ENCODE data around the gene RPS6KA5.
"Not testable (repeated sequence)": the region's sequence is repeated elsewhere in the genome, so short reads cannot be mapped to it uniquely, and the experiment has no call there.

The RPS6KA5 gene

DNA sequence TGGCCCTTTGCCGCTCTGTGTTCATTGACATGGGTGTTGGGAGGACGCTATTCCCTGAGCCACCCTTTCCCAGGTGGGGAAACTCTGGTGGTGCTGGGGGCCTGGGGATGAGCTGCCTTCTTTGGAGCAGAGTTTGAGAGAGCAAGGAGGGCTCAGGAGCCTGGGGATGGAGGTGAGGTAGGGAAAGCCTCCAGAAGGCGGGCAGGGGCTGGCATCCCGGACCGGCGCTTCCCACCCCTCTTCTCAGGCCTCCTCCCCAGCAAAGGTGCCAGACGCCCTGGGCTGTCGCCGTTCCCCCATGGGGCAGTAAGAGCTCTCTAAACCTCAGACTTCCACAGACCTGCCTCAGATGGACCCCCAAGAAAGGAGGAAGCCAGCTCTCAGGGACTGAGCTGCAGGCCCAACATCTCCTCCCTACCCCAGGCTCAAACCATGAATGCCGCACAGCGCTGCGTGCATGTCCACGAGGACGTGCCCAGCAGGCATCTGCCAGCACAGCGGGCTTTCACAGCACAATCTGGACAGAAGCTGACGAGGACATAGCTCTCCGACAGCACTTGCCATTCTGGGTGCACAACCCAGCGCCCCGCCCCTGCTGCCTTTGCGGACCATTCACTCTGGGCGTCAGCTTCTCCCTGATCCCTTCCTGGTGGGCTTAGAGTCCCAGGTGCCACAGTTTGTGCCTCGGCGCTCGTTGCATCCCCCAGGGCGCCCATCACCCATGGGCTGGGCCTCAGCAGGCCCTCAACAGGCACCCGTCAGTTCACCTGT, 229.3 kb downstream of the RPS6KA5 start:
- DNase-seq (ENCODE audit: low spot score): no peak

GRCh38 chr14:90829677-90830076, 230.8 kb downstream of the RPS6KA5 start:
- no peak for DNase-seq (ENCODE audit: low spot score)

GRCh38 chr14:90828642-90829487, 231.6 kb downstream of the RPS6KA5 start:
- no peak for DNase-seq (ENCODE audit: low spot score)

GRCh38 chr14:90827919-90828610, 232.4 kb downstream of the RPS6KA5 start:
- peak; percentile 78 for DNase-seq (ENCODE audit: low spot score)

- not testable (repeated sequence) for DNase-seq (ENCODE audit: low spot score)
These were observed 236.9 kb downstream of the RPS6KA5 start for GRCh38 chr14:90823542-90823941.

GRCh38 chr14:90820958-90821357, 239.5 kb downstream of the RPS6KA5 start:
- peak; percentile 7 for DNase-seq (ENCODE audit: low spot score)

GRCh38 chr14:90819734-90820393, 240.6 kb downstream of the RPS6KA5 start:
- no peak for DNase-seq (ENCODE audit: low spot score)

GRCh38 chr14:90818715-90819114, 241.7 kb downstream of the RPS6KA5 start:
- DNase-seq (ENCODE audit: low spot score): no peak

GRCh38 chr14:90816681-90817436, 243.6 kb downstream of the RPS6KA5 start:
- no peak for DNase-seq (ENCODE audit: low spot score)

DNA sequence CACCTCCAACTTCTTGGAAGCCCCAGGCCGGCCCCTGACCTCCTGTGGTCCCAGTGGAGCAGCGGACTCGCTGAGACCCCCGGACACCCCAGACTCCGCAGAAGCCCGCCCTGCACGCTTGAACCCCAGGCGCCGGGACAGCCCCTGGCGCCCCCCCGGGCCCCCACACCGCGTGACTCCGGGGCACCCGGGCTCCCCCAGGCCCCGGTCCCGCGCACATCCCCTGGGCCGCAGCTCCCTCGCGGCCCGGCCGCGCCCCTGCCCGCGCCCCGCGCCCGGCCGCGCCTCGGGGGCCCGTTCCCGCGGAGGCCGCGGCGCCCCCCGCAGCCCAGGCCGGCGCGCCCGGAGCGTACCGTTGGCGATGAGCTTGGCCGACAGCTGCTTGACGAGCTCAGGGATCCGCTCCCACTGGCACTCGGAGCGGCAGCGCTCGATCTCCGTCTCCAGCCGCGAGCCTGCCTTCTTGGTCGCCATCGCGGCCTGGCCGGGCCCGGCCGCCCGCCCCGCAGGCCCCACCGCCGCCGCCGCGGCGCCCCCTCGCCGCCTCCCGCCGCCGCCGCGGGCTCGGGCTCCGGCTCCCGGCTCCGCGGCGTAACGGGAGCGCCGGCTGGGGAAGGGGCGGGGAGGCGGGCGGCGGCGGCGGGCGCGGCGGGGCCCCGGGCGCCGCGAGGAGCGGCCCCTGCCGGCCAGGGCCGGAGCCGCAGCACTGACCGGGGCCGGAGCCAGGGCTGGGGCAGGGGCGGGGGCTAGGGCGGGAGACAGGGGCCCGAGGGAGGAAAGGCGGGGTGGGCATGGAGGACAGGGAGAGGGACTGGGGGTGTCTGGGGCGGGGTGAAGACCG, 244.4 kb downstream of the RPS6KA5 start, which contains the start of gene TTC7B:
TTC7B (minus strand) TSS at position 609 of the 841 bp plus-strand sequence; CDS start at position 474, 135 bp downstream.
- peak; percentile 9 for DNase-seq (ENCODE audit: low spot score)

DNA sequence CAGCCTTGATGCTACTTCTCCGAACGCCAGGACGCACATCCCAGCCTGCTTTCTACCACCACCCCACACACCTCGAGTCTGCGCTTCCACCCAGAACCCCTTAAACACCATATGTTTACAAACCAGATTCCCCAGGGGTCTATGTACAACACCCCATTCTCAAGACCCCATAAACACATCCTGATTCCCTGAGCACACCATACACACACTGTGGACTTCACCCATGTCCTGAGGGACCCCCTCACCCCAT, 244.9 kb downstream of the RPS6KA5 start:
- DNase-seq (ENCODE audit: low spot score): no peak

DNA sequence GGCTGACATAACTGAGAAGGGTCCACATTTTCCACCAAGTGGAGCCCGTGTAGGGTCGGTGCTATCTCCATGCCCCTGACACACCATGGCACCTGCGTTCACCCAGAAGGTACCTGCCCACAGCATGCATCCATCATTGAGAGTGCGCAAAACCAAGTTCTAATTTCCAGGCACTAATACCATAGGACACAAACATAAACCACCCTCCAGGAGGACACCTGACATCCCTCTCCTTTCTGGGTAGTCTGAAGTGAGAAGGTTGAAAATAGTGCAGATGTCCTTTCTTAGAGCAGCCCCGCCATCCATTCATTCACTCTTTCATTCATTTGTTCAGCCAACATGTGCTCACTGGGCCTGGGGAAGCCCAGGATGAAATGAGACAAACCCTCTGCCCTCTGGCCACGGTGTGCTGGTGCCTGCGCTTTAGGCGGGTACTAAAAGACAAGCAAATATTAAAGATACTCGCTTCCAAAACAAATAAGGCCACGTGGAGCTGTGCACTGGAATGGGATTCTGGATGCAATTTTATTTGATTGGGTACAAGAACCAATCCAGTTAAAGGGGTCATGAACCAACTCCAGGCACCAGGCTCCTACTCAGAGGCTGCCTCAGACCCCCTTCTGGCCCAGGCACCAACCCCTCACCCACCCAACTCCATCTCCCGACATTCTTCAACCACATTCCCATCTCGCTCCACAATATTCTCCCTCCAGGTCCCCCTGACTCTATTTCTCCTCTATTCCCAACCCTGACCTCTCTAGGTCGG, 245.5 kb downstream of the RPS6KA5 start:
- DNase-seq (ENCODE audit: low spot score): no peak

GRCh38 chr14:90813442-90813841, 247.0 kb downstream of the RPS6KA5 start:
- DNase-seq (ENCODE audit: low spot score): no peak

DNA sequence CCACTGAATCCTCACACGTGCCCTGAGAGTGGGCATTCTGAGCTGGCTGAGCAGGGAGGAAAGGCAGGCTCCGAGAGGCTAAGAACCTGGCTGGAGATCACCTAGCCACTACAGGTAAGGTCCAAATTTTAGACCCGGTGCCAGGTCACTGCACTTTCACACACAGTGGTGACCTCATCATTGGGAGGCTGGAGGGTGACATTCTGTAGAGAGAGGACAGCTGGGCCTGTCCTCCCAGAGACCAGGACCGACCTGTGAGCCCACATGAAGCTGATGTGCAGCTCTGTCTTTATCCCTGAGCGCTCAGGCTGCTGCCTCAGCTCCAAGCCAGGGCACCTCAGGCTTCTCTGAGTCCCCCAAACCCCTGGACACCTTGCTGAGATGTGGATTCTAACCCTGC, 248.3 kb downstream of the RPS6KA5 start:
- no peak for DNase-seq (ENCODE audit: low spot score)

DNA sequence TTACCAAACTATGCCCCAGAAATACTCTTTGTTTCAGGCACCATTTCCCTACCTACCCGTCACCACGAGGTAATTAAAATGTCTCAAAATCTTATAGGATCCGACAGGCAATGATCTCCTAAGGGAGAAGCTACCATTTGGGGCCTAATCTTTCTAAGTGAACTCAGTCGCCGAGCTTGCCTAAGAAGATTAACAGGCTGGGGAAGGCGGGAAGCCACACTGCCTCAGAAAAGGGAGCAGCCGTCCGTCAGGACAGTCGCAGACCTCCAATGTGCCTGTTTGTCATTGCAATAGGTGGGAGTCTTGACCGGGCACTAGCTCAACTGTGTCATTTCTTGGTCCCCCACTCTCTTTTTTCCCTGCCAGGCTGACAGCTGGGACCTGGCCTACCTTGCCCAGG, 248.8 kb downstream of the RPS6KA5 start:
- DNase-seq (ENCODE audit: low spot score): no peak

GRCh38 chr14:90810806-90811205, 249.6 kb downstream of the RPS6KA5 start:
- no peak for DNase-seq (ENCODE audit: low spot score)

- DNase-seq (ENCODE audit: low spot score): no peak
These were observed 250.7 kb downstream of the RPS6KA5 start for GRCh38 chr14:90809530-90810312.

GRCh38 chr14:90808759-90809529, 251.5 kb downstream of the RPS6KA5 start:
- DNase-seq (ENCODE audit: low spot score): peak; percentile 11

Measured in NAMALWA (cell line).